HEK293 (cell line): ENCODE results near the gene EBP.

Source experiments
- CTCF ChIP-seq: fragments of 450-650 bp; formaldehyde crosslinking; IDR thresholded peaks from 2 replicates; pipeline ENCODE4 v1.5.1; 2016; ENCODE audit warnings: missing biosample characterization, missing genetic modification characterization
- ELK4 ChIP-seq: IDR thresholded peaks from 2 replicates; pipeline ENCODE4 v1.6.1; 2011; ENCODE audit warnings: mild to moderate bottlenecking, low read depth, low read length, borderline replicate concordance
- PBX3 ChIP-seq: sonication (generic); formaldehyde crosslinking; IDR thresholded peaks from 2 replicates; pipeline ENCODE4 v1.8.1; 2022; ENCODE audit warnings: mild to moderate bottlenecking, moderate library complexity, missing genetic modification reagents
- TCF7L2 ChIP-seq: IDR thresholded peaks from 2 replicates; pipeline ENCODE4 v1.6.1; 2011; ENCODE audit warnings: low read depth, mild to moderate bottlenecking, inconsistent platforms, low read length, moderate library complexity, borderline replicate concordance
- ZEB2 ChIP-seq: fragments of 450-650 bp; formaldehyde crosslinking; IDR thresholded peaks from 2 replicates; pipeline ENCODE4 v1.5.1; 2016; ENCODE audit warnings: missing biosample characterization, missing genetic modification characterization
- ZNF266 ChIP-seq: fragments of 450-650 bp; formaldehyde crosslinking; IDR thresholded peaks from 2 replicates; pipeline ENCODE4 v1.5.1; 2016; ENCODE audit warnings: missing biosample characterization, missing genetic modification characterization, low read depth
- ZNF274 ChIP-seq, 2 experiments: fragments of 200-500 bp in 1 of 2; fragments of 450-650 bp in 1 of 2; sonication (Bioruptor generic) in 1 of 2; formaldehyde crosslinking in 1 of 2; IDR thresholded peaks; 2 replicates each; pipeline versions ENCODE4 v1.5.1 to v1.6.1; 2014 to 2016; ENCODE audit warnings: borderline replicate concordance in 1 of 2, inconsistent platforms in 1 of 2, low read length in 1 of 2, missing biosample characterization in 1 of 2, missing genetic modification characterization in 1 of 2
- ZNF561 ChIP-seq: fragments of 450-650 bp; IDR thresholded peaks from 2 replicates; pipeline ENCODE4 v1.5.1; 2018; ENCODE audit warnings: missing biosample characterization, missing genetic modification characterization, borderline replicate concordance
- ZNF670 ChIP-seq: fragments of 450-650 bp; formaldehyde crosslinking; IDR thresholded peaks from 2 replicates; pipeline ENCODE4 v1.5.1; 2016; ENCODE audit warnings: missing biosample characterization, missing genetic modification characterization, low read depth

- TF ChIP-seq TCF7L2 = no peak
- no peak for TF ChIP-seq ZNF266 (tag by site-specific recombination)
- no peak for TF ChIP-seq ZNF274 (IDR thresholded peaks at IDR 0.05; ENCODE audit: low read length)
- no peak for TF ChIP-seq ZNF274 (tag by site-specific recombination; IDR thresholded peaks at IDR 0.05; ENCODE audit: borderline replicate concordance)
- TF ChIP-seq CTCF (tag by site-specific recombination) = no peak
- no peak for TF ChIP-seq ZEB2
- TF ChIP-seq PBX3 (CRISPR knock-in tag) = no peak
- TF ChIP-seq ZNF561 (tag by site-specific recombination) = no peak
- TF ChIP-seq ELK4 = no peak
- no peak for TF ChIP-seq ZNF670 (tag by site-specific recombination)
Measured at GRCh38 chrX:48489892-48490291, 31.7 kb upstream of the EBP start.
